GM12878 (cell line): ENCODE measurements around the gene TNIP1. TPM values are rescaled to one million over a fixed set of nuclear protein-coding genes. Genes with fewer than 3 reads are reported as not detected.

Experiments used
- ATAC-seq: fragments of 200-7000 bp; cut with Tn5 transposase; 3 replicates; pipeline ENCODE4 v1.9.1; 2020; ENCODE audit warnings: mild to moderate bottlenecking, moderate library complexity
- BruUV-seq: library from RNA; stranded (reverse); fragments of 400-500 nt; replicated peaks from 2 replicates; lab custom pipeline; 2021; lab: Mats Ljungman, UMichigan
- CTCF ChIA-PET: fragments of 300-600 bp; sonication (Branson Sonifier 250); formaldehyde crosslinking; extraction: SDS; loops from one replicate; lab custom pipeline; 2021; ENCODE audit warnings: inconsistent platforms; lab: Yijun Ruan, JAX
- POLR2A ChIA-PET: fragments of 350-600 bp; formaldehyde crosslinking; extraction: SDS; loops from one replicate; lab custom pipeline; 2021; ENCODE audit warnings: inconsistent platforms; lab: Charles Lee
- RAD21 ChIA-PET: fragments of 300-600 bp; sonication (Branson Sonifier 250); formaldehyde crosslinking; loops from one replicate; lab custom pipeline; 2023; ENCODE audit warnings: antibody characterized with exemption; ENCODE audit not compliant: unreplicated experiment; lab: Charles Lee
- SMC1A ChIA-PET: fragments of 300-600 bp; sonication (Branson Sonifier 250); formaldehyde crosslinking; loops from one replicate; lab custom pipeline; 2023; ENCODE audit not compliant: unreplicated experiment, uncharacterized antibody; lab: Charles Lee
- DNase-seq: peaks from one replicate; pipeline ENCODE4 v3.0.0-alpha.2; 2011; ENCODE audit warnings: low read depth, low spot score
- FAIRE-seq: peaks from 3 replicates; lab custom pipeline; 2011; peaks lifted over from hg19 to GRCh38; lab: Jason Lieb, UNC
- H2AFZ ChIP-seq: 2 replicates; pipeline ENCODE4 v1.6.0; 2011; ENCODE audit warnings: low read depth, low read length, control low read depth; ENCODE audit not compliant: control insufficient read depth
- H3K27ac ChIP-seq: 2 replicates; pipeline ENCODE4 v1.5.1; 2011; ENCODE audit warnings: control low read depth; ENCODE audit not compliant: control insufficient read depth, insufficient read depth
- H3K27me3 ChIP-seq, 2 experiments: replicated peaks in 1 of 2; 2 replicates each; pipeline versions ENCODE4 v1.6.0 to v1.6.1; 2011; ENCODE audit warnings: low read length in 1 of 2; ENCODE audit not compliant: control insufficient read depth in 2 of 2, insufficient read depth in 2 of 2
- H3K36me3 ChIP-seq, 2 experiments: 2 replicates each; pipeline ENCODE4 v1.5.1; 2011; ENCODE audit warnings: low read length in 1 of 2; ENCODE audit not compliant: control insufficient read depth in 2 of 2, insufficient read depth in 2 of 2
- H3K4me1 ChIP-seq: 2 replicates; pipeline ENCODE4 v1.6.1; 2011; ENCODE audit warnings: mild to moderate bottlenecking, low read length, moderate library complexity, mixed read lengths; ENCODE audit not compliant: control insufficient read depth, insufficient read depth
- H3K4me2 ChIP-seq: 2 replicates; pipeline ENCODE4 v1.6.0; 2011; ENCODE audit warnings: control low read depth; ENCODE audit not compliant: control insufficient read depth, insufficient read depth
- H3K4me3 ChIP-seq: fragments of 200-600 bp; sonication (generic); 2 replicates; pipeline ENCODE4 v1.5.1; 2016
- H3K79me2 ChIP-seq: 2 replicates; pipeline ENCODE4 v1.6.0; 2011; ENCODE audit warnings: low read length; ENCODE audit not compliant: control insufficient read depth, insufficient read depth
- H3K9ac ChIP-seq: 2 replicates; pipeline ENCODE4 v1.8.0; 2011; ENCODE audit warnings: low read length, control low read depth, mixed read lengths; ENCODE audit not compliant: control insufficient read depth, insufficient read depth
- H3K9me3 ChIP-seq: replicated peaks from 3 replicates; pipeline ENCODE4 v1.5.1; 2011; ENCODE audit warnings: mild to moderate bottlenecking, low read length; ENCODE audit not compliant: control insufficient read depth, insufficient read depth
- H4K20me1 ChIP-seq: 2 replicates; pipeline ENCODE4 v1.6.0; 2011; ENCODE audit not compliant: control insufficient read depth, insufficient read depth
- ATF2 ChIP-seq: IDR thresholded peaks from 2 replicates; pipeline ENCODE4 v1.6.1; 2012; ENCODE audit warnings: low read length, inconsistent platforms
- ATF7 ChIP-seq: fragments of 450-650 bp; IDR thresholded peaks from 2 replicates; pipeline ENCODE4 v1.6.1; 2016; ENCODE audit warnings: low read depth, mild to moderate bottlenecking
- BHLHE40 ChIP-seq, 2 experiments: fragments of 450-650 bp in 1 of 2; IDR thresholded peaks; 2 replicates each; pipeline ENCODE4 v1.6.1; 2011 to 2017; ENCODE audit warnings: low read depth in 2 of 2, borderline replicate concordance in 1 of 2, improper control_type of control experiment in 1 of 2, low read length in 1 of 2, mild to moderate bottlenecking in 1 of 2
- BMI1 ChIP-seq: fragments of 450-650 bp; IDR thresholded peaks from 2 replicates; pipeline ENCODE4 v1.6.1; 2016; ENCODE audit warnings: mild to moderate bottlenecking, moderate library complexity, borderline replicate concordance
- CREB1 ChIP-seq: IDR thresholded peaks from 2 replicates; pipeline ENCODE4 v1.6.1; 2012; ENCODE audit warnings: low read depth, mild to moderate bottlenecking, inconsistent platforms
- CREM ChIP-seq: IDR thresholded peaks from 2 replicates; pipeline ENCODE4 v1.6.1; 2014; ENCODE audit warnings: antibody characterized with exemption, low read depth
- FOXK2 ChIP-seq: fragments of 450-650 bp; IDR thresholded peaks from 2 replicates; pipeline ENCODE4 v1.6.1; 2017; ENCODE audit warnings: mild to moderate bottlenecking, moderate library complexity
- NFXL1 ChIP-seq: fragments of 450-650 bp; IDR thresholded peaks from 2 replicates; pipeline ENCODE4 v1.6.1; 2017; ENCODE audit warnings: antibody characterized with exemption, mild to moderate bottlenecking, borderline replicate concordance
- NR2C2 ChIP-seq: IDR thresholded peaks from 2 replicates; pipeline ENCODE4 v1.6.1; 2011; ENCODE audit warnings: borderline replicate concordance, low read depth; ENCODE audit not compliant: control insufficient read depth, insufficient read length
- PAX5 ChIP-seq: IDR thresholded peaks from 2 replicates; pipeline ENCODE4 v1.6.1; 2011; ENCODE audit warnings: low read depth, low read length, borderline replicate concordance
- PML ChIP-seq: IDR thresholded peaks from 2 replicates; pipeline ENCODE4 v1.6.1; 2012; ENCODE audit warnings: low read length, inconsistent platforms
- POLR2A ChIP-seq: IDR thresholded peaks from 2 replicates; pipeline ENCODE4 v1.6.1; 2011; ENCODE audit warnings: low read depth, mild to moderate bottlenecking, low read length
- POLR2AphosphoS2 ChIP-seq: IDR thresholded peaks from 2 replicates; pipeline ENCODE4 v1.6.1; 2011; ENCODE audit warnings: low read depth, mild to moderate bottlenecking, low read length, improper control_type of control experiment, moderate library complexity
- SMAD5 ChIP-seq: IDR thresholded peaks from 2 replicates; pipeline ENCODE4 v1.6.1; 2016; ENCODE audit warnings: antibody characterized with exemption, low read depth
- SPI1 ChIP-seq: IDR thresholded peaks from 2 replicates; pipeline ENCODE4 v1.6.1; 2011; ENCODE audit warnings: low read depth, mild to moderate bottlenecking, low read length, moderate library complexity, borderline replicate concordance; ENCODE audit not compliant: insufficient read depth
- SRF ChIP-seq, 2 experiments: IDR thresholded peaks; 2 replicates each; pipeline ENCODE4 v1.6.1; 2011; ENCODE audit warnings: low read depth in 2 of 2, low read length in 2 of 2, mild to moderate bottlenecking in 1 of 2, moderate library complexity in 1 of 2
- WGBS: methylation state at CpG from one replicate; pipeline ENCODE4 v1.1.6; 2016; ENCODE audit warnings: low lambda C conversion rate; ENCODE audit not compliant: insufficient replicate concordance, insufficient coverage; ENCODE audit errors: missing lambda C conversion rate; 5-methylcytosine and 5-hydroxymethylcytosine counted together
- in situ Hi-C: fragments of 300-500 bp; cut with MboI; formaldehyde crosslinking; loops from 9 replicates; pipeline ENCODE4 v1.14.3; 2018; ENCODE audit warnings: mixed read lengths
- intact Hi-C: fragments of 100-400 bp; cut with micrococcal nuclease; formaldehyde crosslinking; loops from one replicate; pipeline ENCODE4 v1.14.2; 2022; ENCODE audit not compliant: unreplicated experiment
- polyA plus RNA-seq, 11 experiments: library from polyadenylated mRNA; depleted of rRNA in 4 of 11; unstranded in 6 of 11; stranded (reverse) in 5 of 11; fragments of >200 nt; fragmentation: Nextera tagmentation in 4 of 11; fragmentation: Illumina TruSeq in 1 of 11; extraction: Ambion mirVana in 4 of 11; extraction: Trizol in 1 of 11; gene quantifications; 1 replicate in 1 of 11; 2 replicates in 10 of 11; pipeline versions ENCODE4 v1.2.1 to v1.2.3, GENCODE V29; 2011 to 2016; ENCODE audit warnings: inconsistent platforms in 2 of 11, missing spikeins in 2 of 11, low read depth in 1 of 11
- total RNA-seq, 4 experiments: library from RNA; depleted of rRNA in 3 of 4; stranded (reverse); fragments of >200 nt in 3 of 4; fragmentation: Illumina TruSeq in 1 of 4; extraction: Trizol in 1 of 4; gene quantifications; 2 replicates each; pipeline versions ENCODE4 v1.2.1 to v1.2.3, GENCODE V29; 2013 to 2021

The TNIP1 gene
- total and polyA plus RNA-seq, 10 of the 15 experiments (the other 5 are each of a cell fraction or from before 2014, with no cell fraction given): 4.4 to 279 (median 150) TPM

- SMC1A ChIA-PET: interaction anchor here (0.7 to 31.5 kb wide), 39 partner anchors 9 to 325 kb away, joined by 3 to 1132 read pairs (median 5); partner anchors contain the start of genes ANXA6, CCDC69 and GM2A
- peaks cover 57 to 65% of the 10 kb centered on the region in 2 experiments for H3K36me3 ChIP-seq
- H3K27ac ChIP-seq: peak overlapping the region; percentile 75
- H4K20me1 ChIP-seq: no peaks in the 10 kb centered on the region
- no peak for TF ChIP-seq POLR2A
- TF ChIP-seq BMI1: peak; percentile 4; the same call in 1 of the 2 replicates
- no peak for TF ChIP-seq NR2C2
- peak; percentile 53; the same call in 1 of the 2 replicates for TF ChIP-seq ATF7
- peak; percentile 74 for TF ChIP-seq CREB1
- TF ChIP-seq POLR2AphosphoS2: 0 out of 2 replicates have a peak, but pooled peaks have one; percentile 42
- peak; percentile 64 for TF ChIP-seq CREM
- TF ChIP-seq BHLHE40 (IDR thresholded peaks at IDR 0.05; ENCODE audit: borderline replicate concordance in 1 of 2, low read depth in 2 of 2, low read length in 1 of 2): 0 out of 4 replicates have a peak, but pooled peaks of 1 of the 2 experiments have one; percentile 18
- 0 out of 4 replicates have a peak, but pooled peaks of 1 of the 2 experiments have one; percentile 12 for TF ChIP-seq SRF (IDR thresholded peaks at IDR 0.05; ENCODE audit: low read depth in 2 of 2, low read length in 2 of 2)
- TF ChIP-seq PAX5: 0 out of 2 replicates have a peak, but pooled peaks have one; percentile 53
- TF ChIP-seq PML: peak; percentile 53; the same call in 1 of the 2 replicates
- TF ChIP-seq NFXL1: no peak
- TF ChIP-seq ATF2: peak; percentile 52; the same call in 1 of the 2 replicates
- TF ChIP-seq FOXK2: no peak
- TF ChIP-seq SPI1: peak; percentile 72
- TF ChIP-seq SMAD5: peak; percentile 60; the same call in 1 of the 2 replicates
- 12% methylated on average over 7 of the region's 7 CpGs for WGBS
- H3K79me2 ChIP-seq: peaks cover 33% of the 10 kb centered on the region
- peak; percentile 13 for FAIRE-seq
- ATAC-seq: peak; percentile 49
- RAD21 ChIA-PET: interaction anchor here (0.6 to 12.4 kb wide), 34 partner anchors 9 to 1394 kb away, joined by 3 to 306 read pairs (median 10); partner anchors contain the start of genes ANXA6, CCDC69, GM2A and IRGM
- intact Hi-C loops: loop anchor here (5.0 kb wide), 2 partner anchors 172 to 192 kb away; no protein-coding TSS in a partner anchor
- no peak overlapping the region for H2AFZ ChIP-seq
- no TSS peak for BruUV-seq
- H3K9ac ChIP-seq: peak overlapping the region; percentile 42; the same call in 1 of the 2 replicates
- in situ Hi-C loops: no loop called here
- no peak overlapping the region; the same call in 1 of the 2 replicates for H3K4me3 ChIP-seq
- POLR2A ChIA-PET: interaction anchor here (0.7 to 12.3 kb wide), 24 partner anchors 10 to 113 kb away, joined by 3 to 153 read pairs (median 6); partner anchors contain the start of genes ANXA6 and TNIP1
- no peaks in the 10 kb centered on the region for H3K9me3 ChIP-seq
- H3K4me2 ChIP-seq: peak overlapping the region; percentile 53
- DNase-seq: peak; percentile 42
- H3K27me3 ChIP-seq: no peaks in the 10 kb centered on the region
- peaks cover 65% of the 10 kb centered on the region for H3K4me1 ChIP-seq
- CTCF ChIA-PET: interaction anchor here (0.6 to 26.4 kb wide), 37 partner anchors 10 to 424 kb away, joined by 3 to 1107 read pairs (median 7); partner anchors contain the start of genes ANXA6, GM2A, RBM22 and TNIP1
Measured at GRCh38 chr5:151125421-151125820, 44.6 kb upstream of the TNIP1 start.
